HG03135 (cell line): ENCODE measurements around the gene COL4A1.

Experiments
- ATAC-seq: cut with Tn5 transposase; IDR thresholded peaks from one replicate; pipeline ENCODE4 v1.9.1; 2021; ENCODE audit warnings: mild to moderate bottlenecking, moderate library complexity; ENCODE audit not compliant: unreplicated experiment

The COL4A1 gene

GRCh38 chr13:110310541-110311442 lies 3.8 kb upstream of the COL4A1 start:
- ATAC-seq = no peak

GRCh38 chr13:110309661-110310524 lies 2.9 kb upstream of the COL4A1 start:
- no peak for ATAC-seq

DNA sequence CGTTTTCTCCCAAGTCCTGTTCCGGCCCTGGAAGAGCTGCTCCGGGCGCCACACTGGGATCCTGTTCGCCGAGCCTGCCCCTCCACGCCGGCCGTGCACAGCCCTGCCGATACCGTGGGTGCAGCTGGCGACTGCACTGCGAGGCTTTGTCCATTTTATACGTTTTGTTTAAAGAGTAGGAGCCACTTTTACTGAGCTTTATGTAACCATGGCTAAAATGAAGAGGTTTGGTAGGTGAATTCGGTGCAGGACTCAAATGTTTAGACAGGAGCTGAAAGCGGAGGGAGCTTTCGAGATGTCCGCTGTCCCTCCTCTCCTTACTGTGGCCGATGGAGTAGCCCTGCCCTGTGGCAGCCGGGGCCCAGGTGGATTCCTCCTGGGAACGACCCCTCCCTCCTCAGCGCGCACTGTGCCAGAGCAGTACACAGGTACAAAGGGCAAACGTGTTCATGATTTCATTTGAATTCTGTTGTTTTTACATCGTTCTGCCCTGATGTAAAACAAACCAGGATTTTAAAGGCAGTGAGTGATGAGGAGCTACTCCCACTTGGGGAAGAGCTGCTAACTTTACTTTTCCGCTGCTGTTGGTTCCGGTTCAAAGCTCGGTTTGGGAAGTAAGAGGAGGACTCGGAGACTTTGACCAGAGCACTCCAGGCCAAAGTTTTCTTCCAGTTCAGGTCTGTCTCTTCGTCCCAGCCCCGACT lies 1.9 kb upstream of the COL4A1 start:
- no peak for ATAC-seq

DNA sequence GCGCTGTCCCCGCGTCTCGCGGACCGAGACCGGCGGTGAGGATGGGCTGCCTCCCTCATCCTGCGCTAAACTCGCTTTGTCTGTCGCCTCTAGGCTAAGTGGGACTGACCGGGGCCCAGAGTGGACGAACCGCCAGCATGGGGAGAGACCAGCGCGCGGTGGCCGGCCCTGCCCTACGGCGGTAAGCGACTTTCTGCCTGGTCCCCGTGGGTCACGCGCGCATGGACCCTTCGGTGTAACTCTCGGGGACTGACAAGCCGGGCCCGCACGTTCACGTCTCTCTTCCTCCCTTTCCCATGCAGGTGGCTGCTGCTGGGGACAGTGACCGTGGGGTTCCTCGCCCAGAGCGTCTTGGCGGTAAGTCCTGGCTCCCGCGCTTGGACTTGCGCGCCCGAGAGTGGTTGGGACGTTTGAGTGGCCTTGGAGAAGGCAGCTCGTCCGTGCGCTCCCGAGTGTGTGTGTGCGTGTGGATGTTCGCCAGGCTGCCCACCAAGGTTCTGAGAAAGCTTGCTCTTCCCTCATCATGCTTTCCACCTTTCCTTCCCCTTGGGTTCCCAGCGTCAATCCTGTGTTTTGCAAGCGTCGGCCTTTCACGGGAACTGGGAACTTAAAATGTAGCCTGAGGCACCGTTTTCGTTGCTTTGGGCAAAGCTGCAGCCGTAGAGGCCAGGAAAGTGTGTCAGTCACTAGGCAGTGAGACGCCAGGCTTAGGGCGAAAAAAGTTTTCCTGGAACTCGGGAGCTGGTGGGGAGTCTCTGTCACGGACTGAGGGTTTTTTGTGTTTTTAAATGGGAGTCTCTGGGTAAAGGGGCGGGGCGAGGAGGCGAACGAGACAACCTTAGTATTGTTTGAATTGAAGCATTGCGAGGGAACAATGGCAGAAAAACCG lies 1.1 kb upstream of the COL4A1 start:
- ATAC-seq = no peak

GRCh38 chr13:110306340-110306959 lies 507 bp downstream of the COL4A1 start:
- ATAC-seq = no peak

- no peak for ATAC-seq
Measured at GRCh38 chr13:110305949-110306339, 1.0 kb downstream of the COL4A1 start.

DNA sequence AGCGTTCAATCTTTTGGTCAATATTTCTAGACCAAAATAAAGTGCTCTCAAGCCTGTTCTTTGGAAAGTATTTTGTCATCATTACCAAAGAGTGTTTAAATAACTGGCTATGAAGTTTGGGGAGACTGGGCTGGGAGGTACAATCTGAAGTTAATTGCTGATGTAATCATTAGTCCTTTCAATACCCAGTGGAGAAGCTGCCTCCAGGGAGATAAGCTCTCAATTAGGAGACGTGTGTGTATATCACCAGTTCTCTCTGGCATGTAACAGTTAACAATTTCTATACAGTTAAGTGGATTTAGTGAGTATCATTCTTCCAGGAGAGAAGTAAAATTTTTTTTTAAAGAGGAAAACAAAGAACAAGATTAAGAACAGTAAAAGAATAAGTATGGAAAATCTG lies 1.4 kb downstream of the COL4A1 start:
- ATAC-seq = no peak

- ATAC-seq = no peak
Measured at GRCh38 chr13:110305001-110305400, 2.0 kb downstream of the COL4A1 start.

DNA sequence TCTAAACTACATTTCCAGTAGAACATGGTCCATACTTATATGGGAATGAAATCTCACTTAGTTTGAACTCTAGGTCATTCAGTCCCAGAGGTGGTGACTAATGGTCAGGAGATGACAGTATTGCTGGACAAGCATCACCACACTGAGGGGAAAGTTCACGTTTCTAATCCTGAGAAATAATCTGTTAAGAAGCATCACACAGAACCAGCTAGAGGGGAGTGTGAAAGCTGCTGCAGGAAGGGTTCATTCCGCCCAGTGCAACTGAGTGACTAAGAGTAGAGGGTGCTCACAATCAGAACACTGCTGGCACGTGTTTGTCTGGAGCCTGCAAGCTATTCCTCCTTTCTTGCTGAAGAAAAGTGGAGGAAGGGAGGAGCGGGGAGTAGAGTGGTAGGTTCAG lies 2.7 kb downstream of the COL4A1 start:
- ATAC-seq = no peak

DNA sequence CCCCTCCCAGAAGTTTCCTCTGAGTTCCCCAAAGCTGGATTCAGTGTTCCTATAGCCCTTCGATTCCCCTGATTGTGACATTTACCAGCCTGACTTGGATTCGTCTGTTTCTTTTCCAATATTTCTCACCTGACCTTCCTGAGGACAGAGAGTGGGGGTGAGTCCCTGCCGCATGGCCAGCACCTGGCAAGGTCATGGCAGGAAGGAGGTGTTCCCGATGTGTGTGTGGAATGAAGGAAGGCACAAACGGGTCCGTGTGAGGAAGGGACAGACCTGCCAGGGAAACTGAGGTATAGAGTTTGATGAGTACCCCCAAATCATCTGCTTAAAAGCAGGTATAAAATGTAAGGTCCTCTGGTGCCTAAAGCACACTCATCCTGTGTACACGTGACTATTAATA lies 3.3 kb downstream of the COL4A1 start:
- no peak for ATAC-seq

DNA sequence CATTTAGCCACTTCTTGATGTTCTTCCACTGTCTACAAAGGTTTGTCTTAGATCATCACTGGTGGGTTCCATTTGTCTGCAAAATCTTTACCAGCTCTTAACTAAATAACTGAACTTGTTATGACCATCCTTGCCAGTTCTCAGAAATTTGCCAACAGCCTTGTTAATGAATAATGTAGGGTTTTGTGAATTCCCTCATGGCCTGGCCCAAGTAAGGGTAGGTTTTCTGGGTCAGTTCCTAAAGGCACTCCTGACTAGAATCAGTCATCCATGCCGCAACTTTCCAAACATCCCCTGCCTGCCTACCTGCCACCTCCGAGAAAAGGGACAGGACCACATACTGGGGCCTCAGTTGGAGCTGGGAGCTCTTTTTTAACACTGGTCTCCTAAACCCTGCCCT lies 4.0 kb downstream of the COL4A1 start:
- no peak for ATAC-seq

- no peak for ATAC-seq
Measured at GRCh38 chr13:110301606-110302553, 5.1 kb downstream of the COL4A1 start.

GRCh38 chr13:110301083-110301482 lies 5.9 kb downstream of the COL4A1 start:
- no peak for ATAC-seq

DNA sequence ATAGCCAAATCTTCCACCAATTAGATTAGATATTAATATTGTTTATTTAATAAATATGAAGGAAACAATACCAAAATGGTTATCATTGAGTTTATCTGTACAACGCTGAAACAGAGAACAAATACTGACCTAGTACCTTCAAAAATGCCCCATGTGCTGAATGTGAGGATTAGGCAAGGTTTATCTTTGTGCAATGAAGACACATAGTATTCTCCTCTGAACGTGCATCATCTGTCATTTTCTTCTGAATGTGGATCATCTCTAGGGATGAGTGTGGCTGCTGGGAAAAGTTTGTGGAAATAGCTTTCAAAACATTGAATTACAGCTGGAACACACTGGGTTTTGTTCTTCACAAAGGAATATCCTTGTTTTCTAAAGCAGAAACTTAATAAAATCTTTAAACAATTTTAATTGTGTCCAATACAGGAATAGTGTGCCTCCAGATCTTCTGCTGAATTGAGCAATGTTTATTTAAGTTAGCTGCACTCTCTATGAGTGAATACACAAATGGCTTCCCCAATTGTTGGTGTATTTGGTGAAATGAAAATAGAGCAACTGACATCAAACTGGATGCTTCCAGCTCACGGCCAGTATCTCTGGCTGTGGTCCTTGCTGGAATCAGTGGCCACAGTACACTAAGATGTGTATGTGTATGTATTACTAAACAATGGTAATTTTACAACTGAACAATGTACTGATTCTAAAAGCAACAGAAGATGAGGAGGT lies 6.7 kb downstream of the COL4A1 start:
- no peak for ATAC-seq

DNA sequence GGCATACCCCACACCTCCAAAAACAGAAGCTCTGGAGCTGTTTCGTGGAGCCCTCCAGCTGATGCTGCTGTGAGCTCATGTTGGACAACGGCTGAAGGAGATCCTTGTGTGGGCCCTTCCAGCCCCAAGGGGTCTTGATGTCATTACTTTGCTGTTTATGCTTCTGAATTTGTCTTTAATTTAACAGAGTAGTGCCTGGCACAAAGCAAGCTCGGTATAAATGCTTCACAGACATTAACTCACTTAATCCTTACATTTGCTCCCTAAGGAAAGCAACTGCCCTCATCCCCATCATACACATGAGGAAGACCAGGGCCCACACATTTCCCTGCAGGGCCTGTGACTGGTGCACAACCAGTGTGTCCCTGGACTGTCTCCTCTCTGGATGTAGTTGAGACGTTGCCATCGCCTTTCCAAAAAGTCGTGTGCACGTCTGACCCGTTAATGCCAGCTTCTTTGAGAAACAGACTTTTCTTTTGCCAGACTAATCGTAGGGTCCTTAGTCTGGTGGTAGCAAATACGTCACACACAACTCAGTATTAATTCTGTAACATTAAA lies 7.6 kb downstream of the COL4A1 start:
- no peak for ATAC-seq

DNA sequence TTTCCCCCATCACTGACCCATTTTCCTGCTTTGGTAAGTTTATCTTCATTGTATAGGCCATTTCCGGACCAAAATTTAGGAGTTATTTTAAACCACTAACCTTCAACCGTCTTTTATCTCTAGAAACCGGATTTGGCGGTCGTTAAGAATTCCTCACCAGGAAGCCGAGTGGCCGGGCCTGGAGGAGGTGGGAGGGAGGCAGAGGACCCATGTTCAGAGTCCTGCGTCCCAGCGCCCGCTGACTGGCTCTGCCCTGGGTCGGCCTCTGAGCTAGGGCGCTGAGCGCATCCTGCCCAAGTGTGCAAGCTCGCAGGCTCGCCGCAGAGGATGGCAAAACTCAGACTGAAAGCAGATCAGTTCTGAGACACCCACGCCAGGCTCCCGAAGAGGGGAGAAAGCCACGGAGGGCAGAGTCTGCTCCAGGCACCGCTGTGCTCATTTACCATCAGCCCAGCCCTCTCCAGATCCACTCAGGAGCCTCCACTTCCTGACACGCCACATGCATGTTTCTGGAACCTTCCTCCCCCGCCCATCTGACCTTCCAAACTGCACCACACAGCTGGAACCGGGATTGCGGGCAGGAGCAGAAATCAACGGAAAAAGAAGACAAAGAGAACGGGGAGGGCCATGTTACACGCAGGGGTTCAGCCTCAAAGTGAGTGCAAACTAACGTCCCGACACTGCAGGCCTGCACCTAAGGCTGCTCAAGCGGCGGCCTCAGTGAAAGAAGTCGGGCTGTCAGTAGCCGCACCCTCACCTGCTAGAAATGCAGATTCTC lies 8.3 kb downstream of the COL4A1 start:
- ATAC-seq = no peak
